Measurements from ENCODE around the gene TCERG1. TPM values are rescaled to one million over a fixed set of nuclear protein-coding genes. Genes with fewer than 3 reads are reported as not detected.

The TCERG1 gene
- total RNA-seq, 1 experiment from 2014 or later, result 83.5 TPM

- peak overlapping the region; percentile 31; the same call in 1 of the 2 replicates for H3K4me2 ChIP-seq (ENCODE audit: low read length)
- DNase-seq (ENCODE audit: low read depth, low spot score) (peak; percentile 73), ATAC-seq (peak; percentile 97)
- no peak overlapping the region for H3K4me3 ChIP-seq (replicated peaks in 1 of 2; ENCODE audit: low read depth in 1 of 2, low read length in 2 of 2)
- BruUV-seq (replicated peaks), result no TSS peak
- ChIA-PET POLR2A (no interaction called here), RAD21 (ENCODE audit: low non-redundant PET in 1 of 2, low total read pairs in 2 of 2, uncharacterized antibody in 2 of 2, unreplicated experiment in 2 of 2) (interaction anchor here (0.7 to 1.5 kb wide), 4 partner anchors 433 to 836 kb away, joined by 3 to 9 read pairs (median 5); no protein-coding TSS in a partner anchor), CTCF (interaction anchor here (0.6 to 5.6 kb wide), 21 partner anchors 9 to 1045 kb away, joined by 3 to 78 read pairs (median 4); partner anchors contain the start of gene GPR151)
- no peak overlapping the region for H3K9ac ChIP-seq (ENCODE audit: low read length)
- no peak for TF ChIP-seq CEBPB (IDR thresholded peaks at IDR 0.05; ENCODE audit: low read depth)
- TF ChIP-seq RAD21 (IDR thresholded peaks at IDR 0.05; ENCODE audit: low read depth), result peak; percentile 91
- 0 out of 2 replicates have a peak, but pooled peaks have one; percentile 16 for TF ChIP-seq ELF1 (IDR thresholded peaks at IDR 0.05; ENCODE audit: borderline replicate concordance, low read depth)
- peak; percentile 70 to 88 (median 77) for TF ChIP-seq CTCF (IDR thresholded peaks at IDR 0.05 in 2 of 3, conservative IDR thresholded peaks at IDR 0.05 in 1 of 3; ENCODE audit: borderline replicate concordance in 1 of 3, insufficient read depth in 1 of 3, low read depth in 2 of 3, low read length in 2 of 3)
- peak; percentile 62 for TF ChIP-seq YY1 (IDR thresholded peaks at IDR 0.05; ENCODE audit: extremely low read depth, insufficient replicate concordance, low read depth, low read length)
- TF ChIP-seq TCF7L2 (IDR thresholded peaks at IDR 0.05; ENCODE audit: borderline replicate concordance, extremely low read depth, insufficient read depth, insufficient read length), result no peak
- peak overlapping the region; percentile 99 for H2AFZ ChIP-seq (ENCODE audit: low read depth, low read length, poor library complexity, severe bottlenecking)
- H3K9me2 ChIP-seq (ENCODE audit: insufficient read depth), result no peaks in the 10 kb centered on the region
- no peak overlapping the region for H3K27ac ChIP-seq (ENCODE audit: low read depth, low read length)
- no peaks in the 10 kb centered on the region for H4K20me1 ChIP-seq (ENCODE audit: insufficient read depth)
- H3K36me3 ChIP-seq (ENCODE audit: control insufficient read depth in 1 of 2, insufficient read depth in 2 of 2, low read length in 2 of 2), result no peaks in the 10 kb centered on the region
- no peaks in the 10 kb centered on the region for H3K79me2 ChIP-seq (ENCODE audit: insufficient read depth, low read length)
- intact Hi-C loops (cut with micrococcal nuclease), result loop anchor here (1.0 to 5.0 kb wide), 4 partner anchors 433 to 1044 kb away; no protein-coding TSS in a partner anchor
- H3K9me3 ChIP-seq (ENCODE audit: control insufficient read depth in 1 of 2, insufficient read depth in 1 of 2, low read depth in 1 of 2, low read length in 2 of 2), result no peaks in the 10 kb centered on the region
- no peaks in the 10 kb centered on the region for H3K27me3 ChIP-seq (ENCODE audit: insufficient read depth, low read length)
- peaks cover 0 to 3% of the 10 kb centered on the region in 2 experiments; a peak in 2 of 4 replicates for H3K4me1 ChIP-seq (ENCODE audit: control insufficient read depth in 1 of 2, insufficient read depth in 2 of 2, low read length in 2 of 2)
These were observed 86.2 kb downstream of the TCERG1 start for GRCh38 chr5:146533260-146533857.

Measured in HCT116 (cell line).